ENCODE measurements around the gene TRAPPC10. TPM values are rescaled to one million over a fixed set of nuclear protein-coding genes. Genes with fewer than 3 reads are reported as not detected.
A peak's percentile ranks its signal among the peaks of the same experiment; 100 is the strongest.

Gene TRAPPC10
- total and polyA plus RNA-seq, 9 of the 15 experiments (the other 6 are each of a cell fraction or from before 2014, with no cell fraction given) = 1.1 to 33.8 (median 24.3) TPM

DNA sequence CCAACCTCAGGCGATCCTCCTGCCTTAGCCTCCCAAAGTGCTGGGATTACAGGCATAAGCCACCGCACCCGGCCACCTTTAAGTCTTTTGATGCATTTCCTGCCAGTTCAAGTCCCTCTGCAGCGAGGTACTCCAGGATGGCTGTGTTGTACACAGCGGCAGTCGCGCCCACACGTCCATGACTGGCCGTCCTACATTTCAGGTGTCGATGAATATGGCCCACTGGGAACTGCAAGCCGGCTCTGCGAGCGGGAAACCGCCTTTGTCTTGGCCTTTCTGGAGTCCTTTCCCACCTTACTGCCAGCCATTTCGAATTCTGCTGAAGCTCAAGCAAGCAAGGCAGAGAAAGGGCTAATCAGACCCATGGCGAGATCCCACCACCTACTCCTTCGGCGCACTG is 34.6 kb downstream of the TRAPPC10 start (continued):
- TF ChIP-seq SRSF7 (optimal IDR thresholded peaks at IDR 0.05; ENCODE audit: low read depth, low read length) = no peak
- TF ChIP-seq, protein P1, sequence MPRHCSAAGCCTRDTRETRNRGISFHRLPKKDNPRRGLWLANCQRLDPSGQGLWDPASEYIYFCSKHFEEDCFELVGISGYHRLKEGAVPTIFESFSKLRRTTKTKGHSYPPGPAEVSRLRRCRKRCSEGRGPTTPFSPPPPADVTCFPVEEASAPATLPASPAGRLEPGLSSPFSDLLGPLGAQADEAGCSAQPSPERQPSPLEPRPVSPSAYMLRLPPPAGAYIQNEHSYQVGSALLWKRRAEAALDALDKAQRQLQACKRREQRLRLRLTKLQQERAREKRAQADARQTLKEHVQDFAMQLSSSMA (CRISPR knock-in tag; IDR thresholded peaks at IDR 0.05) = no peak
- TF ChIP-seq NFRKB (IDR thresholded peaks at IDR 0.05; ENCODE audit: low read depth) = no peak
- no peak for TF ChIP-seq PHB (CRISPR knock-in tag; IDR thresholded peaks at IDR 0.05)
- TF ChIP-seq CXXC5 (CRISPR knock-in tag; IDR thresholded peaks at IDR 0.05) = no peak
- TF ChIP-seq, protein P2, sequence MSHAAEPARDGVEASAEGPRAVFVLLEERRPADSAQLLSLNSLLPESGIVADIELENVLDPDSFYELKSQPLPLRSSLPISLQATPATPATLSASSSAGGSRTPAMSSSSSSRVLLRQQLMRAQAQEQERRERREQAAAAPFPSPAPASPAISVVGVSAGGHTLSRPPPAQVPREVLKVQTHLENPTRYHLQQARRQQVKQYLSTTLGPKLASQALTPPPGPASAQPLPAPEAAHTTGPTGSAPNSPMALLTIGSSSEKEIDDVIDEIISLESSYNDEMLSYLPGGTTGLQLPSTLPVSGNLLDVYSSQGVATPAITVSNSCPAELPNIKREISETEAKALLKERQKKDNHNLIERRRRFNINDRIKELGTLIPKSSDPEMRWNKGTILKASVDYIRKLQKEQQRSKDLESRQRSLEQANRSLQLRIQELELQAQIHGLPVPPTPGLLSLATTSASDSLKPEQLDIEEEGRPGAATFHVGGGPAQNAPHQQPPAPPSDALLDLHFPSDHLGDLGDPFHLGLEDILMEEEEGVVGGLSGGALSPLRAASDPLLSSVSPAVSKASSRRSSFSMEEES (CRISPR knock-in tag; IDR thresholded peaks at IDR 0.05) = no peak

DNA sequence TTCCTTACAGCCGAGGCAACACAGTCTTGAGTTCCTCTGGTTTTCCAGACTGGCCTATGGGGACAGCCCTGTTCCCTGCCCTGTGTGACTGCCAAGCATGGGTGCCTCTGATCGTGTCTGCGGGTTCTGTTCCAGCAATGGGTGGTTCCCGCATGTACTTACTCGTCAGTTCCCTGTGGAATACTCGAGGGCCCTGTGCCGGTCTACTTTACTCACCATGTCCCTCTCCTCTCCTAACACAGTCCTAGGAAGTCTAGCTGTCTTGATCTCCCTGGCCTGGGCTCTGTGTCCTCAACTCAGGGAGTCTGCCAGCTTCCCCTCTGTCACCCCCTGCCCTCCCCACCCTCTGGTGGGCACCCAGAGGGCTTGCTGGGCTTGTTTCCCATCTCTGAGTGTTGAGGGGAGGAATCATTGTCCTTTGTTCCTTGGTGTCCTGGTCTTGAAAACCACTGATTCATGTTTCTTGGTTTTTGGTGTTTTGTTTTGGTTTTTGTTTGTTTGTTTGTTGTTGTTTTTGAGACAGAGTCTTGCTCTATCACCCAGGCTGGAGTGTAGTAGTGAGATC is 36.0 kb downstream of the TRAPPC10 start:
- DNase-seq (ENCODE audit: extremely low read depth in 1 of 4, low spot score in 3 of 4) (no peak), ATAC-seq (no peak), FAIRE-seq (no peak)
- in situ Hi-C loops (cut with MboI) = no loop called here
- no peak overlapping the region for H3K4me3 ChIP-seq
- peaks cover 6% of the 10 kb centered on the region in 2 experiments; a peak in 3 of 5 replicates for H3K4me1 ChIP-seq (replicated peaks in 1 of 2; ENCODE audit: control insufficient read depth in 2 of 2, insufficient read depth in 2 of 2, low read length in 2 of 2)
- intact Hi-C loops (cut with micrococcal nuclease) = loop anchor here (10.0 kb wide), 1 partner anchor 787 kb away; no protein-coding TSS in a partner anchor
- BruUV-seq (replicated peaks) = no TSS peak
- H3K9me1 ChIP-seq (ENCODE audit: control insufficient read depth, insufficient read depth, low read length) = peaks cover 3% of the 10 kb centered on the region
- 95% methylated on average over 7 of the region's 7 CpGs for WGBS (ENCODE audit: insufficient coverage, low coverage, missing lambda C conversion rate)
- H3K27me3 ChIP-seq (ENCODE audit: control insufficient read depth in 2 of 2, insufficient read depth in 2 of 2, low read length in 2 of 2) = no peaks in the 10 kb centered on the region
- H3K36me3 ChIP-seq (ENCODE audit: control insufficient read depth, insufficient read depth, low read length) = peaks cover 74% of the 10 kb centered on the region
- no peak overlapping the region for H2AFZ ChIP-seq (ENCODE audit: low read depth, low read length)
- no peaks in the 10 kb centered on the region for H3K9me3 ChIP-seq (replicated peaks; ENCODE audit: control insufficient read depth, insufficient read depth, low read depth, low read length)
- no peaks in the 10 kb centered on the region; the same call in 1 of the 2 replicates for H4K20me1 ChIP-seq (replicated peaks; ENCODE audit: control insufficient read depth, insufficient read depth, low read length)
- peak overlapping the region in 1 of 2 experiments; percentile 29; a peak in 1 of 4 replicates for H3K9ac ChIP-seq (ENCODE audit: insufficient read depth in 1 of 2, low read depth in 2 of 2, low read length in 2 of 2)
- no peak overlapping the region for H3K27ac ChIP-seq (ENCODE audit: extremely low read depth, low read depth, low read length)
- POLR2A ChIA-PET = interaction anchor here (1.3 kb wide), 1 partner anchor 10 kb away, joined by 6 read pairs; no protein-coding TSS in a partner anchor
- CTCF ChIA-PET (ENCODE audit: low intra/inter-chr PET ratio) = no interaction called here
- TF ChIP-seq ZNF143 (CRISPR knock-in tag; IDR thresholded peaks at IDR 0.05) (no peak), ZBTB8A (IDR thresholded peaks at IDR 0.05; ENCODE audit: partially characterized antibody) (no peak), NR3C1 (CRISPR knock-in tag; IDR thresholded peaks at IDR 0.05) (no peak), HDAC1 (IDR thresholded peaks at IDR 0.05) (no peak)
- peaks cover 46% of the 10 kb centered on the region for H3K79me2 ChIP-seq (ENCODE audit: control insufficient read depth, insufficient read depth, low read length)
- no peak overlapping the region for H3K4me2 ChIP-seq (ENCODE audit: insufficient read depth, low read length)

Measured in K562 (cell line).